ENCODE measurements around the gene TTLL3.
"Not testable (repeated sequence)": the region's sequence is repeated elsewhere in the genome, so short reads cannot be mapped to it uniquely, and the experiment has no call there.

GRCh38 chr3:9876255-9876654 is 66.2 kb downstream of the TTLL3 start:
- not testable (repeated sequence) for TF ChIP-seq SUZ12 (IDR thresholded peaks at IDR 0.05; ENCODE audit: extremely low read depth, insufficient read depth, insufficient read length); YY1 (IDR thresholded peaks at IDR 0.05; ENCODE audit: insufficient read depth, insufficient read length)
